ENCODE measurements around the gene CRYBG1.
"Not testable (repeated sequence)": the region's sequence is repeated elsewhere in the genome, so short reads cannot be mapped to it uniquely, and the experiment has no call there.

CRYBG1 gene

DNA sequence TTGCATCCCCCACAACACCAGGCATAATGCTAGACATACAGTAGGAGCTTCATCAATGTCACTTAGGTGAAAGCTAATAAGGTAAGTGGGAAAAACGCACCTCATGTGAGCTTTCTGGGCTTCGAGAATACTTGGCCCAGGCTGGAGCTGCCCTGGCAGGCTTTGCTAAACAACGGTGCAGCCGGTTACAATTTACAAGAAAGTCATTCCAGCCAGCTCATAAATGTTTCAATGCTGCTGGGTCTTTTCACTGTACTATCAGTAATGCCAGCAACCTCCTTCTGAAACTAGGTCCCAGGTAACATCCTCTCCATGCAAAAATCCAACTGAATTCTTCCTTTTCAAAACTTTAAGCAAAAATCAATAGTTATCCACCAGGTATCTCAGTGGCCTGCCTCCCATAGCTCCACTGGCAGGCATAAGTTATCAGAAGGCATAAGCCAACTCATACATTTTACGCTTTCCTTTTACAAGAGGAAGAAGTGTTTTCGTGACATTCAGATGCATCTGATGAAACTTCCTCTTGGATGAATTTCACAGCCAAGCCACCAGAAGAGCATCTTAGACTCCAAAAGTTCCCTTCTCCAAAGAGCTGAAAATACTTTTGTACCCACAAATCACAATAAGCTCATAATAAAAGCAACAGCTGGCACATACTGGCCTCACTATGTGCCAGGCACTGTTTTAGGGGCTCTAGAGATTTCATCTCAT lies 212.5 kb downstream of the CRYBG1 start:
- Histone ChIP-seq H3K9ac (ENCODE audit: low read length) (no peak overlapping the region), H3K4me1 (ENCODE audit: control insufficient read depth, insufficient read depth, low read length) (peaks cover 10% of the 10 kb centered on the region; the same call in 1 of the 2 replicates), H3K9me3 (ENCODE audit: control insufficient read depth, insufficient read depth, low read depth, low read length) (no peaks in the 10 kb centered on the region), H3K27me3 (ENCODE audit: control insufficient read depth, insufficient read depth, low read length) (no peaks in the 10 kb centered on the region), H3K4me3 (ENCODE audit: low read depth, low read length) (no peak overlapping the region), H3K36me3 (ENCODE audit: control insufficient read depth, insufficient read depth, low read length) (peaks cover 17% of the 10 kb centered on the region; the same call in 1 of the 2 replicates), H3K27ac (ENCODE audit: low read depth, low read length) (no peak overlapping the region)

DNA sequence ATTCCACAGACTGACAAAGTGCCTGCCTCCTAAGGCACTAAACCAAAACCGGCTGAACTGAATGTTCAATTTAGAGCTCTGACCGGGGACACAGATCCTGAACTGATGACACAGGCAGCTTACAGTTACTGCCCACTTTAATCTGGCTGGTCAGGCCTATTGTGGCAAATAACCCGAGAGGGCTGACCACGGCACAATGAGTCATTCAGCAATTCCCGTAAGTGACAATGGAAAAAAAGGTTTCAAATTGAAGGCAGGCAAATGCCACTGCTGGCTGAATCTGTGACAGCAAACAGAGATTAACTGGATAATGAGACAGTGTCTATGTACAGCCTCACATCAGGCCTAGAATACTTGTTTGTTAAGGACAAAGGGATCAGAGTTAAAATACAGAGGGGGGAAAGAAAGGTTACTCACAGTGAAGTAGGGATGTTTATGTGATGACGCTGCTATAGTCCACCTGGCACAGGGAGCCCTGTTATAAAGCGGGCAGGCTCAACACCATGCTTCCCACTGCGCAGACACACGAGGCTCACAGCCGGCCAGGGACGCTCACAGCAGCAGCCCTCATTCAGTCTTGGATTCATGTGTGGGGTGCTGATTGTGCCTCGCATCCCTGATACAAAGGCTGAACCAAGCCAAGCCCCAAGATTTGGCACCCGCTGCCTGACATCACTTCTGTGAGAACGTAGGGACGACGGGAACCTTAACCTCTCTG lies 214.4 kb downstream of the CRYBG1 start:
- Histone ChIP-seq H3K9me3 (ENCODE audit: control insufficient read depth, insufficient read depth, low read depth, low read length) (no peaks in the 10 kb centered on the region), H3K27ac (ENCODE audit: low read depth, low read length) (no peak overlapping the region), H3K4me1 (ENCODE audit: control insufficient read depth, insufficient read depth, low read length) (peaks cover 10% of the 10 kb centered on the region; the same call in 1 of the 2 replicates), H3K9ac (ENCODE audit: low read length) (no peak overlapping the region), H3K36me3 (ENCODE audit: control insufficient read depth, insufficient read depth, low read length) (peaks cover 13% of the 10 kb centered on the region; the same call in 1 of the 2 replicates), H3K27me3 (ENCODE audit: control insufficient read depth, insufficient read depth, low read length) (no peaks in the 10 kb centered on the region), H3K4me3 (ENCODE audit: low read depth, low read length) (no peak overlapping the region)

DNA sequence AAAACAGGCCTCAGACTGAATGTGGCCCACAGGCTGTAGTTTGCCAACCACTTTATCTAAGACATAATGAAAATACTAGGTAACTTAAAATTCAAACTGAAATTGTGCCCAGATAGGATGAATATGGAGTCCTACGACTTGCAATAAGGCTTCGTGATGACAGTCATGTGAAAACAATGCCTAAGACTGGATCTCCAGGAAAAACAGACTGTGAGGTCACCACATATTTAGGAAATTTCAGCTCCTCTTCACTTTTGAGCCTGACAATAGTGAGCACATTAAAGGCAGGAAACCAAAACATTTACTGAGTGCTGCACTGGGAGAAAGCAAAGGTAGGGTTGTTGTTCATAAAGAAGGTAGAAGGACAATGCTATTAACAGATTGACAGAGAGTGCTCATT lies 218.8 kb downstream of the CRYBG1 start:
- Histone ChIP-seq H3K9ac (ENCODE audit: low read length) (no peak overlapping the region), H3K9me3 (ENCODE audit: control insufficient read depth, insufficient read depth, low read depth, low read length) (no peaks in the 10 kb centered on the region), H3K27me3 (ENCODE audit: control insufficient read depth, insufficient read depth, low read length) (no peaks in the 10 kb centered on the region), H3K36me3 (ENCODE audit: control insufficient read depth, insufficient read depth, low read length) (peaks cover 9% of the 10 kb centered on the region), H3K27ac (ENCODE audit: low read depth, low read length) (no peak overlapping the region), H3K4me1 (ENCODE audit: control insufficient read depth, insufficient read depth, low read length) (peaks cover 10% of the 10 kb centered on the region; the same call in 1 of the 2 replicates), H3K4me3 (ENCODE audit: low read depth, low read length) (no peak overlapping the region)

GRCh38 chr6:106581468-106581867 lies 221.0 kb downstream of the CRYBG1 start:
- Histone ChIP-seq H3K9ac (ENCODE audit: low read length) (no peak overlapping the region), H3K36me3 (ENCODE audit: control insufficient read depth, insufficient read depth, low read length) (peaks cover 10% of the 10 kb centered on the region), H3K27me3 (ENCODE audit: control insufficient read depth, insufficient read depth, low read length) (no peaks in the 10 kb centered on the region), H3K27ac (ENCODE audit: low read depth, low read length) (no peak overlapping the region), H3K4me3 (ENCODE audit: low read depth, low read length) (no peak overlapping the region), H3K4me1 (ENCODE audit: control insufficient read depth, insufficient read depth, low read length) (peaks cover 11% of the 10 kb centered on the region; the same call in 1 of the 2 replicates), H3K9me3 (ENCODE audit: control insufficient read depth, insufficient read depth, low read depth, low read length) (no peaks in the 10 kb centered on the region)

GRCh38 chr6:106586815-106587415 lies 226.4 kb downstream of the CRYBG1 start:
- Histone ChIP-seq H3K9ac (ENCODE audit: low read length) (no peak overlapping the region), H3K9me3 (ENCODE audit: control insufficient read depth, insufficient read depth, low read depth, low read length) (no peaks in the 10 kb centered on the region), H3K36me3 (ENCODE audit: control insufficient read depth, insufficient read depth, low read length) (peaks cover 37% of the 10 kb centered on the region), H3K4me3 (ENCODE audit: low read depth, low read length) (no peak overlapping the region), H3K27ac (ENCODE audit: low read depth, low read length) (no peak overlapping the region), H3K27me3 (ENCODE audit: control insufficient read depth, insufficient read depth, low read length) (no peaks in the 10 kb centered on the region), H3K4me1 (ENCODE audit: control insufficient read depth, insufficient read depth, low read length) (peaks cover 11% of the 10 kb centered on the region; the same call in 1 of the 2 replicates)

DNA sequence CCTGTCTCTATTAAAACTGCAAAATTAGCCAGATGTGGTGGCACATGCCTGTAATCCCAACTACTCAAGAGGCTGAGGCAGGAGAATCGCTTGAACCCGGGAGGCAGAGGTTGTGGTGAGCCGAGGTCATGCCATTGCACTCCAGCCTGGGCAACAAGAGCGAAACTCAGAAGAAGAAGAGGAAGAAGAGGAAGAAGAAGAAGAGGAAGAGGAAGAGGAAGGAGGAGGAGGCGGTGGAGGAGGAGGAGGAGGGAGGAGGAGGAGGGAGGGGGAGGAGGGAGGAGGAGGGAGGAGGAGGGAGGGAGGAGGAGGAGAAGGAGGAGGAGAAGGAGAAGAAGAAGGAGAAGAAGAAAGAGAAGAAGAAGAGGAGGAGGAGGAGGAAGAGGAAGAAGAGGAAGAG lies 228.4 kb downstream of the CRYBG1 start:
- H3K27ac ChIP-seq (ENCODE audit: low read depth, low read length); H3K9me3 ChIP-seq (ENCODE audit: control insufficient read depth, insufficient read depth, low read depth, low read length); H3K27me3 ChIP-seq (ENCODE audit: control insufficient read depth, insufficient read depth, low read length); H3K4me3 ChIP-seq (ENCODE audit: low read depth, low read length); H3K9ac ChIP-seq (ENCODE audit: low read length): not testable (repeated sequence)
- Histone ChIP-seq H3K36me3 (ENCODE audit: control insufficient read depth, insufficient read depth, low read length) (peaks cover 32% of the 10 kb centered on the region), H3K4me1 (ENCODE audit: control insufficient read depth, insufficient read depth, low read length) (peaks cover 11% of the 10 kb centered on the region; the same call in 1 of the 2 replicates)

DNA sequence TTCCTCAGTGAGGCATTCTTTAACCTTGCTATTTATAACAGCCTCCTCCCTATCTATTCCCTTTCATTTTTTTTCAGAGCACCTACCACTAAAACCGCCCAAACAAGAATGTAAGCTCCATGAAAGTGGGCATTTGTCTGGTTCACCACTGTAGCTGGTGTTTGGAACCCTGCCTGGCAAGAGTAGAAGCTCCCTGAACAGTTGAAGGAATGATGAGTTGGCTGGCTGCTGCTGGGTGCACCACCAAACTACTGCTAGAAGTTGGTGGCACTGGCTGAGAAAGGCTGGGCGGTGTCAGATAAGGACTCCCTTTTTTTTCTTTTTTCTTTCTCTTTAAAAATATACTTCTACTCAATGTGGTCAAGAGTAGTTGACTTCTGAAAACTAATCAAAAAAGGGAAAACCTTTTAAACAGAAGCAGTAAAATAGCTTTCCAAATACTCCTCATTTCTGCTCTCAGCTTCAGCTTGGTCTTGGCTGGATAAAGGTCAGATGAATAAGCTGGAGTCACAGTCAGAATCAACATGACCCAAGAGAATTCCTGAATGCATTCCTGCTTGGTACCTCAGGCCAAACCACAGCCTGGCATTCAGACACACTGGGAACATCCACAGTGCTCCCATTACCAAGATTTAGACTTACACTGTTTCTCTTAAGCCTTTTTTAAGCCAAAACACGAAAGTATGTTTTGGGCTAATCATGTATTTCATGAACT lies 230.8 kb downstream of the CRYBG1 start:
- Histone ChIP-seq H3K27me3 (ENCODE audit: control insufficient read depth, insufficient read depth, low read length) (no peaks in the 10 kb centered on the region), H3K9ac (ENCODE audit: low read length) (no peak overlapping the region), H3K9me3 (ENCODE audit: control insufficient read depth, insufficient read depth, low read depth, low read length) (no peaks in the 10 kb centered on the region), H3K27ac (ENCODE audit: low read depth, low read length) (no peak overlapping the region), H3K4me1 (ENCODE audit: control insufficient read depth, insufficient read depth, low read length) (no peaks in the 10 kb centered on the region), H3K4me3 (ENCODE audit: low read depth, low read length) (no peak overlapping the region), H3K36me3 (ENCODE audit: control insufficient read depth, insufficient read depth, low read length) (peaks cover 28% of the 10 kb centered on the region)

DNA sequence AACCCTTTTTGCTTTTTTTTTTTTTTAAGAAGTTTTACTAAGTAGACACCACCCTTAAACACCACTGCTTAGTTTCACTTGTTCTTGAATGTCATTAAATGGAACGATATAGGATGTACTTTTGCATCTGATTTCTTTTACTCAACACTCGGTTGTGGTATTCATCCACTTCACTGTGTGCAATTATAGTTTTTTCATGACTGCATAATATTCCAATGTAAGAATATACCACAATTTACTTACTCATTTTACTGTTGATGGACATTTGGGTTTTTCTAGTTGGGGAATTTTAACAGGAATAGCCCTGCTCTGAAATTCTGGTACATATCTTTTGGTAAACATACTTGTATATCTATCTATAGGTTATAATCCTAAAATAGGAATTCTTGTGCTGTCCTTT lies 238.9 kb downstream of the CRYBG1 start:
- Histone ChIP-seq H3K27me3 (ENCODE audit: control insufficient read depth, insufficient read depth, low read length) (no peaks in the 10 kb centered on the region), H3K4me1 (ENCODE audit: control insufficient read depth, insufficient read depth, low read length) (no peaks in the 10 kb centered on the region), H3K4me3 (ENCODE audit: low read depth, low read length) (no peak overlapping the region), H3K9me3 (ENCODE audit: control insufficient read depth, insufficient read depth, low read depth, low read length) (no peaks in the 10 kb centered on the region), H3K9ac (ENCODE audit: low read length) (no peak overlapping the region), H3K36me3 (ENCODE audit: control insufficient read depth, insufficient read depth, low read length) (0 out of 2 replicates have a peak, but pooled peaks cover 3% of the 10 kb centered on the region), H3K27ac (ENCODE audit: low read depth, low read length) (no peak overlapping the region)

- no peaks in the 10 kb centered on the region for H3K4me1 ChIP-seq (ENCODE audit: control insufficient read depth, insufficient read depth, low read length)
- H3K4me3 ChIP-seq (ENCODE audit: low read depth, low read length) = no peak overlapping the region
- H3K9me3 ChIP-seq (ENCODE audit: control insufficient read depth, insufficient read depth, low read depth, low read length) = no peaks in the 10 kb centered on the region
- 0 out of 2 replicates have a peak, but pooled peaks cover 3% of the 10 kb centered on the region for H3K36me3 ChIP-seq (ENCODE audit: control insufficient read depth, insufficient read depth, low read length)
- H3K9ac ChIP-seq (ENCODE audit: low read length) = no peak overlapping the region
- no peak overlapping the region for H3K27ac ChIP-seq (ENCODE audit: low read depth, low read length)
- no peaks in the 10 kb centered on the region for H3K27me3 ChIP-seq (ENCODE audit: control insufficient read depth, insufficient read depth, low read length)
These were observed 239.8 kb downstream of the CRYBG1 start for GRCh38 chr6:106600329-106600728.

- Histone ChIP-seq H3K27me3 (ENCODE audit: control insufficient read depth, insufficient read depth, low read length) (no peaks in the 10 kb centered on the region), H3K4me3 (ENCODE audit: low read depth, low read length) (no peak overlapping the region), H3K9me3 (ENCODE audit: control insufficient read depth, insufficient read depth, low read depth, low read length) (peaks cover 3% of the 10 kb centered on the region; the same call in 1 of the 2 replicates), H3K4me1 (ENCODE audit: control insufficient read depth, insufficient read depth, low read length) (peaks cover 7% of the 10 kb centered on the region), H3K36me3 (ENCODE audit: control insufficient read depth, insufficient read depth, low read length) (no peaks in the 10 kb centered on the region), H3K27ac (ENCODE audit: low read depth, low read length) (no peak overlapping the region), H3K9ac (ENCODE audit: low read length) (no peak overlapping the region)
These were observed 247.7 kb downstream of the CRYBG1 start for GRCh38 chr6:106608080-106608668.
